ENCODE measurements around the gene INO80. TPM values are rescaled to one million over a fixed set of nuclear protein-coding genes. Genes with fewer than 3 reads are reported as not detected.

Gene INO80
- total RNA-seq, 1 experiment from 2014 or later, result 27.3 TPM

- ChIA-PET CTCF (interaction anchor here (0.6 kb wide), 1 partner anchor 36 kb away, joined by 6 read pairs; no protein-coding TSS in a partner anchor), POLR2A (ENCODE audit: low non-redundant PET) (no interaction called here)
- Histone ChIP-seq H3K9me3 (ENCODE audit: low read depth, low read length, poor library complexity, severe bottlenecking) (no peaks in the 10 kb centered on the region), H3K27ac (ENCODE audit: low read depth, low read length, poor library complexity, severe bottlenecking) (no peak overlapping the region), H3K4me3 (ENCODE audit: low read depth, low read length, poor library complexity, severe bottlenecking) (no peak overlapping the region), H3K36me3 (ENCODE audit: insufficient read depth, low read length, poor library complexity, severe bottlenecking) (no peaks in the 10 kb centered on the region), H3K27me3 (replicated peaks; ENCODE audit: insufficient read depth, low read depth, low read length, poor library complexity) (no peaks in the 10 kb centered on the region), H3K4me1 (ENCODE audit: insufficient read depth, low read length, poor library complexity, severe bottlenecking) (peaks cover 26% of the 10 kb centered on the region)
- DNase-seq (ENCODE audit: low spot score), result no peak
- TF ChIP-seq CTCF (conservative IDR thresholded peaks at IDR 0.05; ENCODE audit: low read depth, low read length) (no peak), EZH2 (IDR thresholded peaks at IDR 0.05; ENCODE audit: borderline replicate concordance, low read depth, low read length, poor library complexity, severe bottlenecking) (no peak)
- intact Hi-C loops (cut with micrococcal nuclease; ENCODE audit: unreplicated experiment), result no loop called here
- BruUV-seq (replicated peaks), result no TSS peak
Observed at GRCh38 chr15:40944510-40945296, 171.4 kb downstream of the INO80 start.

- Histone ChIP-seq H3K27me3 (replicated peaks; ENCODE audit: insufficient read depth, low read depth, low read length, poor library complexity) (no peaks in the 10 kb centered on the region), H3K4me3 (ENCODE audit: low read depth, low read length, poor library complexity, severe bottlenecking) (no peak overlapping the region), H3K4me1 (ENCODE audit: insufficient read depth, low read length, poor library complexity, severe bottlenecking) (peaks cover 26% of the 10 kb centered on the region), H3K36me3 (ENCODE audit: insufficient read depth, low read length, poor library complexity, severe bottlenecking) (no peaks in the 10 kb centered on the region), H3K9me3 (ENCODE audit: low read depth, low read length, poor library complexity, severe bottlenecking) (no peaks in the 10 kb centered on the region), H3K27ac (ENCODE audit: low read depth, low read length, poor library complexity, severe bottlenecking) (no peak overlapping the region)
- TF ChIP-seq CTCF (conservative IDR thresholded peaks at IDR 0.05; ENCODE audit: low read depth, low read length), result no peak
- no peak for TF ChIP-seq EZH2 (IDR thresholded peaks at IDR 0.05; ENCODE audit: borderline replicate concordance, low read depth, low read length, poor library complexity, severe bottlenecking)
- ChIA-PET CTCF (no interaction called here), POLR2A (ENCODE audit: low non-redundant PET) (no interaction called here)
- no peak for DNase-seq (ENCODE audit: low spot score)
- intact Hi-C loops (cut with micrococcal nuclease; ENCODE audit: unreplicated experiment), result no loop called here
- no TSS peak for BruUV-seq (replicated peaks)
Observed at GRCh38 chr15:40943764-40944365, 172.2 kb downstream of the INO80 start.

- CTCF ChIA-PET, result interaction anchor here (2.1 kb wide), 1 partner anchor 10 kb away, joined by 10 read pairs; the partner anchor contains the start of gene CHAC1
- H3K4me1 ChIP-seq (ENCODE audit: insufficient read depth, low read length, poor library complexity, severe bottlenecking), result peaks cover 26% of the 10 kb centered on the region
- no peaks in the 10 kb centered on the region for H3K27me3 ChIP-seq (replicated peaks; ENCODE audit: insufficient read depth, low read depth, low read length, poor library complexity)
- H3K27ac ChIP-seq (ENCODE audit: low read depth, low read length, poor library complexity, severe bottlenecking), result no peak overlapping the region
- no TSS peak for BruUV-seq (replicated peaks)
- H3K4me3 ChIP-seq (ENCODE audit: low read depth, low read length, poor library complexity, severe bottlenecking), result no peak overlapping the region
- no peaks in the 10 kb centered on the region for H3K9me3 ChIP-seq (ENCODE audit: low read depth, low read length, poor library complexity, severe bottlenecking)
- DNase-seq (ENCODE audit: low spot score), result no peak
- TF ChIP-seq CTCF (conservative IDR thresholded peaks at IDR 0.05; ENCODE audit: low read depth, low read length), result no peak
- TF ChIP-seq EZH2 (IDR thresholded peaks at IDR 0.05; ENCODE audit: borderline replicate concordance, low read depth, low read length, poor library complexity, severe bottlenecking), result no peak
- no peaks in the 10 kb centered on the region for H3K36me3 ChIP-seq (ENCODE audit: insufficient read depth, low read length, poor library complexity, severe bottlenecking)
- intact Hi-C loops (cut with micrococcal nuclease; ENCODE audit: unreplicated experiment), result no loop called here
- POLR2A ChIA-PET (ENCODE audit: low non-redundant PET), result no interaction called here
Observed at GRCh38 chr15:40942878-40943277, 173.2 kb downstream of the INO80 start.

Measured in A673 (cell line).